Measurements from ENCODE around the gene TXN2. TPM values are rescaled to one million over a fixed set of nuclear protein-coding genes. Genes with fewer than 3 reads are reported as not detected.

The TXN2 gene
- total RNA-seq, 1 donor from 2014 or later: 61.0 TPM

DNA sequence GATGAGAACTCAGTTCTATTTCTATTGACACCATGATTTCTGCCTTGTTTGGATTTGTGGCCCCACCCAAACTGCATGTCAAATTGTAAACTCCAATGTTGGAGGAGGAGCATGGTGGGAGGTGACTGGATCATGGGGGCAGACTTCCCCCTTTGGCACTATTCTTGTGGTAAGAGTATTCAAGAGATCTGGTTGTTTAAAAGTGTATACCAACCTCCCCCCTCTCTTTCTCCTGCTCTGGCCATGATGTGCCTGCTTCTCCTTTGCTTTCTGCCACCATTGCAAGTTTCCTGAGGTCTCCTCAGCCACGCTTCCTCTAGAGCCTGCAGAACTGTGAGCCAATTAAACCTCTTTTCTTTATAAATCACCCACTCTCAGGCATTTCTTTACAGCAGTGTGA is 33.3 kb upstream of the TXN2 start:
- Histone ChIP-seq H3K4me2 (ENCODE audit: low read length) (no peak overlapping the region), H3K36me3 (ENCODE audit: insufficient read depth, low read length) (peaks cover 86% of the 10 kb centered on the region), H4K20me1 (ENCODE audit: insufficient read depth, low read length) (peaks cover 79% of the 10 kb centered on the region), H3K9me3 (ENCODE audit: insufficient read depth, low read depth, low read length) (no peaks in the 10 kb centered on the region), H3K27me3 (ENCODE audit: insufficient read depth, low read length) (no peaks in the 10 kb centered on the region), H2AFZ (ENCODE audit: low read depth, low read length) (no peak overlapping the region), H3K79me2 (ENCODE audit: insufficient read depth, low read length) (peaks cover 6% of the 10 kb centered on the region), H3K4me3 (ENCODE audit: insufficient read depth, low read depth, low read length) (no peak overlapping the region), H3K27ac (ENCODE audit: low read depth, low read length) (no peak overlapping the region), H3K4me1 (ENCODE audit: insufficient read depth, low read length) (no peaks in the 10 kb centered on the region), H3K9ac (ENCODE audit: low read length) (no peak overlapping the region)
- Mint-ChIP-seq H3K27me3 (ENCODE audit: low read depth, unreplicated experiment) (no peaks in the 10 kb centered on the region), H3K4me1 (ENCODE audit: low read depth, unreplicated experiment) (no peaks in the 10 kb centered on the region), H3K36me3 (ENCODE audit: low read depth, unreplicated experiment) (peaks cover 52% of the 10 kb centered on the region), H3K27ac (ENCODE audit: unreplicated experiment) (no peak overlapping the region), H3K4me3 (ENCODE audit: unreplicated experiment) (no peak overlapping the region), H3K9me3 (ENCODE audit: unreplicated experiment) (no peaks in the 10 kb centered on the region)
- TF ChIP-seq, protein P1, sequence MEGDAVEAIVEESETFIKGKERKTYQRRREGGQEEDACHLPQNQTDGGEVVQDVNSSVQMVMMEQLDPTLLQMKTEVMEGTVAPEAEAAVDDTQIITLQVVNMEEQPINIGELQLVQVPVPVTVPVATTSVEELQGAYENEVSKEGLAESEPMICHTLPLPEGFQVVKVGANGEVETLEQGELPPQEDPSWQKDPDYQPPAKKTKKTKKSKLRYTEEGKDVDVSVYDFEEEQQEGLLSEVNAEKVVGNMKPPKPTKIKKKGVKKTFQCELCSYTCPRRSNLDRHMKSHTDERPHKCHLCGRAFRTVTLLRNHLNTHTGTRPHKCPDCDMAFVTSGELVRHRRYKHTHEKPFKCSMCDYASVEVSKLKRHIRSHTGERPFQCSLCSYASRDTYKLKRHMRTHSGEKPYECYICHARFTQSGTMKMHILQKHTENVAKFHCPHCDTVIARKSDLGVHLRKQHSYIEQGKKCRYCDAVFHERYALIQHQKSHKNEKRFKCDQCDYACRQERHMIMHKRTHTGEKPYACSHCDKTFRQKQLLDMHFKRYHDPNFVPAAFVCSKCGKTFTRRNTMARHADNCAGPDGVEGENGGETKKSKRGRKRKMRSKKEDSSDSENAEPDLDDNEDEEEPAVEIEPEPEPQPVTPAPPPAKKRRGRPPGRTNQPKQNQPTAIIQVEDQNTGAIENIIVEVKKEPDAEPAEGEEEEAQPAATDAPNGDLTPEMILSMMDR (IDR thresholded peaks at IDR 0.05; ENCODE audit: insufficient read depth, low read depth, low read length): no peak
- TF ChIP-seq EZH2 (IDR thresholded peaks at IDR 0.05; ENCODE audit: insufficient read depth, low read length): no peak
- no peak for FAIRE-seq
- no peak for DNase-seq (ENCODE audit: low read depth)

DNA sequence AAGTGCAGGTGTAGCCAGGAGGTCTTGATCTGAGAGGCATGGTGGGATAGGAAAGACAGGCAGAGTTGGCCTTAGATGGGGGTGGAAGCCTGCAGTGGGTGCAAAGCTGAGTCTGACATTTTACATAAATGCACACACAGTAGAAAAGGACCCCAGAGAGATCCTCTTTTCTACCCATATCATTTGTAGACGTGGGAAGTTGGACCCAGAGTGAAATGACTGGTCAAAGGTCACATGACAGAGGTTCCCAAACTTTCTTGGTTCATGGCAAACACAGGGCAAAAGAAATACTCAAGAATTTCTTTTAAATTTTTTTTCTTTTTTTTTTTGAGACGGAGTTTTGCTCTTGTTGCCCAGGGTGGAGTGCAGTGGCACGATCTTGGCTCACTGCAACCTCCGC is 31.6 kb upstream of the TXN2 start:
- no peak overlapping the region for H3K27ac Mint-ChIP-seq (ENCODE audit: unreplicated experiment)
- Histone ChIP-seq H3K27me3 (ENCODE audit: insufficient read depth, low read length) (no peaks in the 10 kb centered on the region), H3K79me2 (ENCODE audit: insufficient read depth, low read length) (peaks cover 6% of the 10 kb centered on the region), H2AFZ (ENCODE audit: low read depth, low read length) (no peak overlapping the region), H3K4me2 (ENCODE audit: low read length) (no peak overlapping the region), H3K36me3 (ENCODE audit: insufficient read depth, low read length) (peaks cover 70% of the 10 kb centered on the region), H3K4me1 (ENCODE audit: insufficient read depth, low read length) (no peaks in the 10 kb centered on the region), H3K4me3 (ENCODE audit: insufficient read depth, low read depth, low read length) (no peak overlapping the region), H3K9me3 (ENCODE audit: insufficient read depth, low read depth, low read length) (no peaks in the 10 kb centered on the region), H3K27ac (ENCODE audit: low read depth, low read length) (no peak overlapping the region), H4K20me1 (ENCODE audit: insufficient read depth, low read length) (peaks cover 64% of the 10 kb centered on the region), H3K9ac (ENCODE audit: low read length) (no peak overlapping the region)
- no peak overlapping the region for H3K4me3 Mint-ChIP-seq (ENCODE audit: unreplicated experiment)
- no peaks in the 10 kb centered on the region for H3K27me3 Mint-ChIP-seq (ENCODE audit: low read depth, unreplicated experiment)
- H3K4me1 Mint-ChIP-seq (ENCODE audit: low read depth, unreplicated experiment): no peaks in the 10 kb centered on the region
- peaks cover 42% of the 10 kb centered on the region for H3K36me3 Mint-ChIP-seq (ENCODE audit: low read depth, unreplicated experiment)
- DNase-seq (ENCODE audit: low read depth): no peak
- no peak for TF ChIP-seq EZH2 (IDR thresholded peaks at IDR 0.05; ENCODE audit: insufficient read depth, low read length)
- TF ChIP-seq, protein P1 (IDR thresholded peaks at IDR 0.05; ENCODE audit: insufficient read depth, low read depth, low read length): no peak
- no peak for FAIRE-seq
- H3K9me3 Mint-ChIP-seq (ENCODE audit: unreplicated experiment): no peaks in the 10 kb centered on the region

DNA sequence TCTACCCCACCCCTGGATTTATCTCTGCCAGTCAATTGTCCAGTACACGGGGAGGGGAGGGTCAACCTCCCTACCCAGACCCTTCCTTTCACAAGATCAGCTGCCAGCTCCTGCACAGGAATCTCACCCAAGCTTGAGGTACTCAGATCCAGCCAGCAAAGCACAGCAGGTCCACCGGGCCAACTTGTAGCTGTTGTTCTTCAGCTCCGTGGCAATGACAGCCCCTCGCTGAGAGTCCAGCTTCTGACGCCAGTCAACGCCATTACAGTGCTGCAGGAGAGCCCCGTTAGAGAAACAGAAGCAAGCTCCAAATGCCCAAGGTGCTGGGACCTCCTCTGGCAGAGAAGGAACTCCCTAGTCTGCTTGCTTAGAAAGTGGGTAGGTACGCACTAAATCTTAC is 30.9 kb upstream of the TXN2 start:
- TF ChIP-seq, protein P1 (IDR thresholded peaks at IDR 0.05; ENCODE audit: insufficient read depth, low read depth, low read length): no peak
- no peak for TF ChIP-seq EZH2 (IDR thresholded peaks at IDR 0.05; ENCODE audit: insufficient read depth, low read length)
- Histone ChIP-seq H2AFZ (ENCODE audit: low read depth, low read length) (no peak overlapping the region), H3K4me1 (ENCODE audit: insufficient read depth, low read length) (peaks cover 2% of the 10 kb centered on the region), H3K27ac (ENCODE audit: low read depth, low read length) (no peak overlapping the region), H3K4me2 (ENCODE audit: low read length) (no peak overlapping the region), H3K79me2 (ENCODE audit: insufficient read depth, low read length) (peaks cover 3% of the 10 kb centered on the region), H3K9ac (ENCODE audit: low read length) (no peak overlapping the region), H4K20me1 (ENCODE audit: insufficient read depth, low read length) (peaks cover 59% of the 10 kb centered on the region), H3K36me3 (ENCODE audit: insufficient read depth, low read length) (peaks cover 63% of the 10 kb centered on the region), H3K9me3 (ENCODE audit: insufficient read depth, low read depth, low read length) (no peaks in the 10 kb centered on the region), H3K27me3 (ENCODE audit: insufficient read depth, low read length) (no peaks in the 10 kb centered on the region), H3K4me3 (ENCODE audit: insufficient read depth, low read depth, low read length) (no peak overlapping the region)
- Mint-ChIP-seq H3K36me3 (ENCODE audit: low read depth, unreplicated experiment) (peaks cover 42% of the 10 kb centered on the region), H3K27me3 (ENCODE audit: low read depth, unreplicated experiment) (no peaks in the 10 kb centered on the region), H3K4me1 (ENCODE audit: low read depth, unreplicated experiment) (no peaks in the 10 kb centered on the region), H3K9me3 (ENCODE audit: unreplicated experiment) (no peaks in the 10 kb centered on the region), H3K4me3 (ENCODE audit: unreplicated experiment) (no peak overlapping the region), H3K27ac (ENCODE audit: unreplicated experiment) (no peak overlapping the region)
- FAIRE-seq: no peak
- no peak for DNase-seq (ENCODE audit: low read depth)
